Measurements from ENCODE around the gene SH2D4B.

Gene SH2D4B

DNA sequence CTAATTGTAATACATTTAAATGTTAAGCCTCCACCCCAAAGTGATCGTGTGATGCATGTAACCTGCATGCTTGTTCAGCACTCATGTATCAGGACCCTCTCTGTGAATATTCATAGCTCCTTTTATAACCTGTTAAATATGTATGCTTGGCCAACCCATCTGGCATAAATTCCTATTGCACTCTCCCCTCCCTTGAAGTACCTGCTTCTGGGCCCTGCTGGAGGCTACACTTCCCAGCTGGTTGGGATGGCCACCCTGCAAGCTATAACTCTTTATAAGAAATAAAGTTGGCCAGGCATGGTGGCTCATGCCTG lies 149.7 kb downstream of the SH2D4B start:
- Mint-ChIP-seq H3K27me3 (peaks cover 15% of the 10 kb centered on the region), H3K36me3 (ENCODE audit: low read depth) (no peaks in the 10 kb centered on the region), H3K27ac (no peak overlapping the region), H3K4me3 (no peak overlapping the region), H3K4me1 (ENCODE audit: low read depth) (no peaks in the 10 kb centered on the region), H3K9me3 (no peaks in the 10 kb centered on the region)
- intact Hi-C loops (cut with micrococcal nuclease): no loop called here

GRCh38 chr10:80690434-80690833 lies 152.7 kb downstream of the SH2D4B start:
- Mint-ChIP-seq H3K9me3 (no peaks in the 10 kb centered on the region), H3K27me3 (peaks cover 14% of the 10 kb centered on the region), H3K27ac (no peak overlapping the region), H3K36me3 (ENCODE audit: low read depth) (no peaks in the 10 kb centered on the region), H3K4me1 (ENCODE audit: low read depth) (no peaks in the 10 kb centered on the region), H3K4me3 (no peak overlapping the region)
- intact Hi-C loops (cut with micrococcal nuclease): loop anchor here (10.0 kb wide), 1 partner anchor 234 kb away; no protein-coding TSS in a partner anchor

- Mint-ChIP-seq H3K4me1 (ENCODE audit: low read depth) (no peaks in the 10 kb centered on the region), H3K27ac (no peak overlapping the region), H3K9me3 (no peaks in the 10 kb centered on the region), H3K36me3 (ENCODE audit: low read depth) (no peaks in the 10 kb centered on the region), H3K4me3 (no peak overlapping the region), H3K27me3 (peaks cover 11% of the 10 kb centered on the region)
- intact Hi-C loops (cut with micrococcal nuclease): loop anchor here (10.0 kb wide), 1 partner anchor 233 kb away; no protein-coding TSS in a partner anchor
Observed at GRCh38 chr10:80691441-80691840, 153.7 kb downstream of the SH2D4B start.

DNA sequence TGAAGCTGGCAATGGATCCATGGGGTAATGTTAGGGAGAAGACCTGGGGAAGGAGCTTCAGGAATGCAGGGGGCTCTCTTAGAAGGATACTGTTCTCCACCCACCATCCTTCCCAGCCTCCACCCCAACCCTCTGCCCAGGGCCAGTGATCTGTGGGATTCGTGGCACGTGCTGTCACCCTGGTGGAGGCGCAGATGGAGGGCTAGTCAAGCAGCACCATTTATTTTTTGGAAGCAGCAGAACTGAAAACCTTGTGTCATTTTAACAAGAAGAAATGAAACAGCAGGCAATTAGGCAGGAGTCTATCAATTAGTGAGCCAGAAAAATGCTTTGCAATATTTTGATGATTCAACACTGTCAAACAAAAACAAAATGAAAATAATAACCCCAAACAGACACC lies 155.9 kb downstream of the SH2D4B start:
- intact Hi-C loops (cut with micrococcal nuclease): loop anchor here (10.0 kb wide), 1 partner anchor 231 kb away; no protein-coding TSS in a partner anchor
- Mint-ChIP-seq H3K27ac (no peak overlapping the region), H3K9me3 (no peaks in the 10 kb centered on the region), H3K4me3 (no peak overlapping the region), H3K4me1 (ENCODE audit: low read depth) (no peaks in the 10 kb centered on the region), H3K36me3 (ENCODE audit: low read depth) (no peaks in the 10 kb centered on the region), H3K27me3 (peaks cover 11% of the 10 kb centered on the region)

DNA sequence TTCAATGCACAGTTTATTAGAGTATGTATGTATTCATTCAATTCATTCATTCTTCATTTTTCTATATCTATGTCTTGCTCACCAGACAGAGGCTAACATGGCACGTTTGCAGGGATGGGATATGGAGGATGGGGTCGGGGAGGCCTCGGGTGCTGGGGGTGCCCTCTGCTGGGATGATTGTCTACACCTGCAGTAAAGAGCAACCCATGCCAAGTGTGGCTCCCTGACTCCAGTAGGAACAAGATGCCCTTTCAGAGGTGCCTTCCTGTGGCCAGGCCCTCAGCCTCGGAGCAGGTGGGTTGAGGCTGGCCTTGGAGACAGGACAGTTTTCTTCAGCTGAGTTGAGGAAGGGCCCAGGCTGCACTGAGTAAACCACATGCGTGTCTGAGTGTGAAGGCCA lies 157.2 kb downstream of the SH2D4B start:
- Mint-ChIP-seq H3K36me3 (ENCODE audit: low read depth) (no peaks in the 10 kb centered on the region), H3K9me3 (no peaks in the 10 kb centered on the region), H3K27me3 (peaks cover 9% of the 10 kb centered on the region), H3K4me1 (ENCODE audit: low read depth) (no peaks in the 10 kb centered on the region), H3K27ac (no peak overlapping the region), H3K4me3 (no peak overlapping the region)
- intact Hi-C loops (cut with micrococcal nuclease): loop anchor here (10.0 kb wide), 1 partner anchor 230 kb away; no protein-coding TSS in a partner anchor
